Activated CD4-positive, CD25-positive, alpha-beta regulatory T cell treated with anti-CD3 and anti-CD28 coated beads, Interleukin-2, amount 50 U/mL, for 16 hours (primary cell): Measurements from ENCODE around the gene HDAC4.

Experiments used
- DNase-seq: peaks from one replicate; pipeline ENCODE4 v3.0.0-alpha.2; 2020; ENCODE audit warnings: low read depth, low spot score

Gene HDAC4

GRCh38 chr2:239204136-239204875 lies 196.5 kb downstream of the HDAC4 start:
- no peak for DNase-seq

- DNase-seq = no peak
Measured at GRCh38 chr2:239203443-239204135, 197.2 kb downstream of the HDAC4 start.

DNA sequence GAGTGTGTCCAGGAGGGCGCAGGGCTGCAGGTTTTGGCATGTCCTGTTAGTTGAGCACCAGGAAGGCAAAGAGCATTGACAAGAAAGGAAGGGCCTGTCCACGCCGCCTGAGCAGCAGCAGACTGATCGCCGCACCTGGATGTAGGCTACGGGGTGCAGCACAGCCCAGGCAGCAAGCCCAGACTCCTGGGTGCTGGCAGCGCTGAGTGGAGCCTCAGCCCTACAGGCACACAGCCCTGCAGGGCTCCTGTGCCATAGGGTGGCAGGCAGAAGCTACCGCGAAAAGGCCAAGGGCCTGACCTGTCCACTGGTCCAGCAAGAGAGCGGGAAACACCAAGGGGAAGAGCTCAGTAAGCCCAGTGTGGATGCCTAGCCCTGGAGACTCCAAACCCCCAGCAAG lies 198.0 kb downstream of the HDAC4 start:
- no peak for DNase-seq

DNA sequence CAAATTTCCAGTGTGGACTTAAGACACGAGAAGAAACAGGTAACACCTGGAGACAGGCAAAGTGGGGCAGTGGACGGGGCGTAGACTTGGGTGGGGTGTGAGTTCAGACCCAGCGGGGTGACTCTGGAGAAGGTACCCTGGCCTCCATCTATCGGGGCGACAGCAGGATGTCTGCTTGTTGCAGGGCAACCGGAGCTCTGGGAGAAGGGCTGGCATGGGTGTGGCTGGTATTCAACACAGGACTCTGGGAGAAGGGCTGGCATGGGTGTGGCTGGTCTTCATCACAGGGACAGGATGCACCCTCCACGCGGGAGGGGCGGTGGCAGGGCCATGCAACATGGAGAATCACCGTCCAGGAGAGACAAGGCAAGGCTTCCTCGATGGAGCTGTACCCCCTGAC lies 198.5 kb downstream of the HDAC4 start:
- no peak for DNase-seq

DNA sequence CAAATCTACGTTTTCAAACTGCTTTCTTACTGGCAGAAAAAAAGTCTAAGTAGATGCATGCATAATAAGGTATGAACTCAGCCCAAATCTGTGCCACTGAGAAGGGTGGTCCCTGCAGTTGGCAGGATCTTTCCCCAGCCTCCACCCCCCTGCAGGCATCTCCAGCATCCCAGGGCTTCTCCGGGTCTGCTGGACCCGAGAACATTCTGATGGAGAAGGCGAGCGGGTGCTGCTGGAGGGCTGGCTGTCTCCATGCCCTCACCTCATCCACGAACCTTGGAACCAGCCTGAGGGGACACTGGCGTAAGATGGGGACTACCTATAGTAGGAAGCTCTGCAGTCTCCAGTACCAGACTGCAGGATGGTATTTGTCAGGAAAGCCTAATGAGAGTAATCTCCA lies 198.9 kb downstream of the HDAC4 start:
- no peak for DNase-seq

DNA sequence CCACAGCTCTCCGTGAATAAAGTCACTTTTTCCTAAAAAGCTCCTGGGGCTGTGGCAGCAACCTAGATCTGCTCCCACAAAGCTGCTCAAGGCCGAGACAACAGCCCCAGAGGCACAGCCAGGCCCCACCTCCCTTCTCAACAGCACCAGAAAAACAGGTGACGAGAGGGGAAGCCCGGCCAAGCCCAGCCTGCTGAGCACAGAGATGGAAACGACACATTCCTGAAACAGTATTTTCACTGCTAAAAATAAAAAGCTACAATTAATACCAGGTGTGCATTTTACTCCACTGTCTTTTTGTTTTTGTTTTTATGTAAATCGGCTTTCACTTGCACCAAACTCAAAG lies 199.3 kb downstream of the HDAC4 start:
- no peak for DNase-seq

DNA sequence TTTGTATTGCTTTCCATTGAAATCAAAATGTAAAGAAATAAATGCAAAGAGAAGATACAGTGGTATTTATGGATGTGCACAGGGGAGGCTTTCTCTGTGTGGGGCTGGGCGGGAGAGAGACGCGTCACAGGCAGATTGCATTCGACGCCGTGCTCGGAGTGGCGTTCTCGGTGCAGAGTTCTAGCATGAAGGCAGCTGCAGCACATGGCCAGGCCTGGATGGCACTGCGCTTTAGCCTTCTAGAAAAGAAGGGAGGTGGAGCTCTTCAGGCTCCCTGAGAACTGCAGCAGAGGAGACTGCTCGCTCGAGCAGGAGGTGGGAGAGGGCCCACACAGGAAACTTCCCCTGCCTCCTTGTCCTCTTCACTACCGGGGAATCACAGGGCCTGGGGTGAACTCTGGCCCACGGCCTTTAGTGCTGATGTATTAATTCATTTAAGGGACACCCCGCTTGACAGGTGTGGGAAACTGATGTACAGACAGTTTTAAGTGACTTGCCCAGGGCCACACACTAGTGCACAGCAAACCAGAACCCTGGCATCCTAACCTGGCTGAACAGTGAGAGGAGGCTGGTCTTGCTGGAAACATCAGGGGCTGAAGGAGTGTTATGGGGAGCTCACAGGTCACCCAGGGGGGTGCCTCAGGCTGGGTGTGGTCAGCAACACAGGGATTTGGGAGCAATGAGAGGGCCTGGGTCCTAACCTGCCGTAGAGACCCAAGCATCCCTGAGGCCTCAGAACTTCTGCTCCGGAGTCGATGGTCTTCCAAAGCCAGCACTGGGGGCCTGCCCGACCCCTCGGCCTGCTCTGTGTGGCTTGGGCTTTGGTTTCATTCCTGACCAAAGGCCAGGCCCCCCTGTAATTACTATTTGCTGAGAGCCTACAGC lies 199.9 kb downstream of the HDAC4 start:
- no peak for DNase-seq

DNA sequence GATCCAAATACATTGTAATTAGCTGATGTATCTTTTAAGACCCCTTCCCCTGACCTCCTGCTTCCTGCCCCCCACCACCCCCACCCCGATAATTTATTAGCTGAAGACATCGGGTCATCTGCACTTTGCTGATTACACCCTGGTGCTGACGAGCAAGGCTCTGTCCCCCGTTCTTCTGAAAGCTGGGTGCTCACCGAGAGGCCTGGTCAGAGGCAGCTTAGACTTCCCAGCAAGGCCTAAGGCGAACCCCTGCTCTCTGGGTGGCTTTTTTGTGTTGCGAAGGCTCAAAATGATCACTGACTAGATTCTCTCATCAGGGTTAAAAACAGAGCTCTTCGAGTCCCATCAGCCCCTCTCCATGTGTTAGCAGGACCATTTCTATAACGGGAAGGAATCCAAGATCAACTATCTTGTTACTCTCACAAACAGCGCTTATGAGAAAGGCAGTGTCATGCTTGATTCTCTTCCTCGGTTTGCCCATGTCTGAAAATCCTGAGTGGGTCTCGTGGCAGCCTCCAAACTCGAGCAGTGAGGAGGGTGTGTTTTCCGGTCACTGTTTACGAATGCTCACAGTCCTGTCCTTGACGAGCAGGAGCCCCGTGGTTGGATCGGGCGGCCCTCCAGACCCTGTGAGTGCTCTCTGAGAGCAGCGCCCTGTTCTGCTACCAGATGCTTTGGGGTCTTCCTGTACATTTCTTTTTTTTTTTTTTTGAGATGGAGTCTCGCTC lies 201.6 kb downstream of the HDAC4 start:
- no peak for DNase-seq

GRCh38 chr2:239198221-239198620 lies 202.6 kb downstream of the HDAC4 start:
- no peak for DNase-seq

- DNase-seq = no peak
Measured at GRCh38 chr2:239197146-239197545, 203.7 kb downstream of the HDAC4 start.

DNA sequence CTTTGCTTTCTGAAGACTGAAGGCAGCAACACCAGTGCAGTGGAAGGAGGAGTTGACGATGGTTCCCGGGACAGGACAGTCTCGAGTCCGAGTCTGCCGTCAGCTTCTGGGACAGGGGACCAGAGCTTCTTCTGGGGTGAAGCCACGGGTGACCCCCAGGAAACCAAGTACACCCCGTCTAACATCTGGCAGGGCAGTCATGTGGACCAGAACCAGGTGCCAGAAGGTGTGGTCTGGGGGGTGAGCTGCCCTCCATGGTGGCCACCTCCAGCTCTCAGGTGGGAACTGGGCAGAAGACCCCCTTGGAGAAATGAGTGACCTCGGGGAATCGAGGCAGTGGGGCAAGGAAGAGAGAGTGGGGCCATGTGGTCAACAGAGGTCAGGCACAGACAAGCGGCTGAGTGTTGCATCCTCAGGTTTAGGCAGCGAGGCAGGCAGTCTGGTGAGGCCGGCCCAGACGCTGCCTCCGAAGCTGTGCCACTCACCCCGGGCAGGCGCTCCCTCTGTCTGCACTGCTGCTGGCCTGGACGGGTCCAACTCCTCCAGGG lies 204.3 kb downstream of the HDAC4 start:
- DNase-seq = no peak

GRCh38 chr2:239195992-239196391 lies 204.8 kb downstream of the HDAC4 start:
- DNase-seq = no peak

- no peak for DNase-seq
Measured at GRCh38 chr2:239195318-239195871, 205.4 kb downstream of the HDAC4 start.

DNA sequence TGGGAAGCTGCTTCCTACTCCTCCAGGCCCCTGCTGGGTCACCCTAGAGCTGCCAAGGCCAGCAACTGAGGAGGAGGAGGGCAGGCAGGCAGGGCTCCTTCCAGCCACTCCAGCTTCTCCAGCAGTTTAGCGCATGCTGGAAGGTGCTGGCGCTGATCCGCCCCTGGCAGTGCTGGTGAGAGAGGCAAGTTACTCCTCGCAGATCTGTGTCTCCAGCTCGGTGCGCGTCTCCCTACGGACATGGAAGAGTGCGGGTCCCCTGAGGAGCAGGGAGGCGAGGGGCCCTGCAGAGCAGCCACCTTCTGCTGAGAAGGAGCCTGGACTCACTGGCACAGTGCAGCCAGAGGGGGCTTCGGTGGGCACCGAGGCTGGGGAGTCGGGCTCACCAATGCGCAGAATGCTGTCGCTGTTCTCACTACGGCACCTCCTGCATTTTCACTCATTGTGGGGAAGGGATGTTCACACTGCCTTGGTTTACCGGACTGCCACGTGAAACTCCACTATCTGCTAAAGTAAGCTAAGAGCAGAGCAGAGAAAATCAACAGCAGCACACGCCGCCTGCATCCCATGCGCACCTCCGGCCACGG lies 206.0 kb downstream of the HDAC4 start:
- DNase-seq = no peak

DNA sequence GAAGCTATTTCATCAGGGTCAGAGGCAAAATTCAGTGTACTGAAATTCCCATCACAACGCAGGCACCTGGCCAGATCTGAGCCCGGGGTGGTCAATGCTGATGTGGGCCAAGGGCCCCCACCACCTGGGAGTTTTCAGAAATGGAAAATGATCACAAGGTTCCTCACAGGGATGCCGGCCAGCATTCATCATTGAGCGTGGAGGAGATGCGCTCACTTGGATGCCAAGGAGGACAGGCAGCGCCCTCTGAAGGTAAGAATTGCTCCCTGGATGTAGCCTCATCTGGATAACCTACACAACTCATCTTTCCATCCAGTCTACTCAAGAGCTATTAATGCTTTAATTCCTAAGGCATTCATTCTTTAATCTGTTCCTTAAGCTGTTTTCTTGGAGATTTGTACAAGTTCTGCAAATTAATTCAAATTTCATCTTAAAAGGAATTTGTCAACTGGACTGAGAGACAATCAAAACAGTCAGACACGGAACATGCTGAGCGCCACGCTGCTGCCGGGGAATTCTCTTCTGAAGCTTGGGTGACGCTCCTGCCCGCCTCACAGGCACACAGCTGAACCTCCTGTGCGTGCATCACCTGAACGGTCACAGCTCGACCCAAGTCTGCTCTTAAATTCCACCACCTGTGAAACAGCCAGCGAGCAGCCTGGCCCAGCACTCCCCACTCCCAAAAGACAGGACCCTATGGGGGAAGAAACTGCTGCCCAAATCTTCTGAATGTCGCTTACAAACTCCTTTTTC lies 206.7 kb downstream of the HDAC4 start:
- DNase-seq = no peak

GRCh38 chr2:239193401-239193811 lies 207.4 kb downstream of the HDAC4 start:
- no peak for DNase-seq

GRCh38 chr2:239192975-239193374 lies 207.8 kb downstream of the HDAC4 start:
- no peak for DNase-seq

- no peak for DNase-seq
Measured at GRCh38 chr2:239192456-239192855, 208.4 kb downstream of the HDAC4 start.

DNA sequence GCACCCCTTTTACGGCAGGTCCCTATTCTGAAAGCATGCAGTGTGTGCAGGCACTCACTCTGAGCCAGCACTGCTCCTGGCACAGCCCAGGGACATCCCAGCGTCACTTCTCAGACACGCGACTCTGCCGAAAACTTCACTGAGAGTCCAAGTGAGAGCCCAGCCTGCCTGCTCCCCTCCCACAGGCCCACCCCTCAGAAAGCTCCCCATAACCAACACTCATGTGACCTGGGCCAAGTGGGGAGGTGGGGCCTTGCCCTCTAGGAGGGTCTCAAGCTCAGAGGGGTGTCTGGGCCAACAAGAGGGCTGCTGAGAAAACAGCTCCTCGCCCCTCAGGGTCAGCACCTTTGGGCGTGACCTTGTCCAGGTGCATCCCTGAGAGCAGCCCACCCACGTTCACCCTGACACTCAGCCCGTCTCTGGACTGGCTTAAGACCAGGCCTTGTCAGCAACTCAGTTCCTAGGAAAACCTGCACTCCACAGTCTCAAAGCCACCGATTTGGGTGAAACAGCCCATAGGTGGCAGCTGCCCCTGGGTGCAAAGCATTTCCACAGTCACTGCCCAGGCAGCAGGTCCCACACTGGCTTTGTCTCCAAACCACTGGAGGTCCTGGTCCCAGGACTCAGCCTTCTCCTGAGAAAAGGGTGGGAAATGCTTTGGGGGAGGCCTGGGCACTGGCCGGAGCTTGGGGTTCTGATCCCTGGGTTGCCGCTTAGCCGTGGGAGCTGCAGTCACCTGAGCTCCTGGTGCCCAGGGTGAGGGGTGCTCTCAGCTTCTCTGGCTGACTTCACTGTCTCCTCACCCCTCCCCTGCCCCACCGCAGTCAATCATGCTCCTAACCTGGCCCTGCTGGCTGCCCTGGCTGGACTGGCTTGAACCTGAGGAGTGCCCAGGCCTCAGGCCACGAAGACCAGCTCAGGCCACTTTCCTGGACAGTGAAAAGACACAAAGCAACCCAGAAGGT lies 209.6 kb downstream of the HDAC4 start:
- no peak for DNase-seq
